K562 (cell line): Measurements from ENCODE around the gene CLDN20. TPM values are rescaled to one million over a fixed set of nuclear protein-coding genes. Genes with fewer than 3 reads are reported as not detected.

Source experiments
- ATAC-seq: fragments of 200-7000 bp; cut with Tn5 transposase; 3 replicates; pipeline ENCODE4 v1.9.1; 2020; ENCODE audit warnings: moderate library complexity
- BruUV-seq: library from RNA; stranded (reverse); fragments of 400-500 nt; replicated peaks from 2 replicates; lab custom pipeline; 2021; lab: Mats Ljungman, UMichigan
- CTCF ChIA-PET: fragments of 300-600 bp; formaldehyde crosslinking; extraction: SDS; loops from one replicate; lab custom pipeline; 2021; ENCODE audit warnings: low intra/inter-chr PET ratio; lab: Yijun Ruan, JAX
- POLR2A ChIA-PET: fragments of 300-600, 350-650 bp; sonication (Branson Sonifier 250); formaldehyde crosslinking; extraction: SDS; loops from one replicate; lab custom pipeline; 2021; ENCODE audit warnings: antibody characterized with exemption, inconsistent platforms; lab: Yijun Ruan, JAX
- DNase-seq, 4 experiments: peaks; one replicate each; pipeline versions ENCODE4 v3.0.0 to v3.0.0-alpha.2; 2011 to 2018; ENCODE audit warnings: low spot score in 3 of 4, mixed read lengths in 3 of 4; ENCODE audit errors: extremely low read depth in 1 of 4
- FAIRE-seq: peaks from 2 replicates; lab custom pipeline; 2011; peaks lifted over from hg19 to GRCh38; lab: Jason Lieb, UNC
- H2AFZ ChIP-seq: 2 replicates; pipeline ENCODE4 v1.6.0; 2011; ENCODE audit warnings: low read depth, low read length, control low read depth, inconsistent platforms
- H3K27ac ChIP-seq: fragments of 200-600 bp; 3 replicates; pipeline ENCODE4 v1.8.0; 2011; ENCODE audit warnings: low read depth, mild to moderate bottlenecking, control low read depth, inconsistent platforms, low read length, moderate library complexity, mixed read lengths; ENCODE audit errors: extremely low read depth
- H3K27me3 ChIP-seq, 2 experiments: fragments of 300-600 bp in 1 of 2; 2 replicates in 1 of 2; 3 replicates in 1 of 2; pipeline versions ENCODE4 v1.6.0 to v1.8.0; 2011; ENCODE audit warnings: inconsistent platforms in 2 of 2, low read length in 2 of 2, mild to moderate bottlenecking in 1 of 2, mixed read lengths in 1 of 2, moderate library complexity in 1 of 2; ENCODE audit not compliant: control insufficient read depth in 2 of 2, insufficient read depth in 2 of 2
- H3K36me3 ChIP-seq: fragments of 300-600 bp; 3 replicates; pipeline ENCODE4 v1.8.0; 2011; ENCODE audit warnings: mild to moderate bottlenecking, low read length, inconsistent platforms; ENCODE audit not compliant: control insufficient read depth, insufficient read depth
- H3K4me1 ChIP-seq, 2 experiments: fragments of 200-600 bp in 1 of 2; replicated peaks in 1 of 2; 2 replicates in 1 of 2; 3 replicates in 1 of 2; pipeline versions ENCODE4 v1.5.1 to v1.8.0; 2011; ENCODE audit warnings: inconsistent platforms in 2 of 2, low read length in 2 of 2, mild to moderate bottlenecking in 1 of 2, mixed read lengths in 1 of 2, moderate library complexity in 1 of 2; ENCODE audit not compliant: control insufficient read depth in 2 of 2, insufficient read depth in 2 of 2
- H3K4me2 ChIP-seq: 2 replicates; pipeline ENCODE4 v1.6.1; 2011; ENCODE audit warnings: low read length, control low read depth, inconsistent platforms, mixed read lengths; ENCODE audit not compliant: insufficient read depth
- H3K4me3 ChIP-seq: fragments of 200-600 bp; sonication (generic), shearing (Covaris generic); 2 replicates; pipeline ENCODE4 v1.5.1; 2016; ENCODE audit warnings: control low read depth, inconsistent platforms
- H3K79me2 ChIP-seq: fragments of 200-600 bp; 3 replicates; pipeline ENCODE4 v1.8.0; 2011; ENCODE audit warnings: low read length, inconsistent platforms; ENCODE audit not compliant: control insufficient read depth, insufficient read depth
- H3K9ac ChIP-seq, 2 experiments: 2 replicates each; pipeline versions ENCODE4 v1.6.0 to v1.6.1; 2011; ENCODE audit warnings: low read depth in 2 of 2, low read length in 2 of 2, control low read depth in 1 of 2, inconsistent platforms in 1 of 2, mild to moderate bottlenecking in 1 of 2, mixed read lengths in 1 of 2; ENCODE audit not compliant: insufficient read depth in 1 of 2
- H3K9me1 ChIP-seq: one replicate; pipeline ENCODE4 v1.6.0; 2011; ENCODE audit warnings: inconsistent platforms, mild to moderate bottlenecking, low read length, moderate library complexity; ENCODE audit not compliant: control insufficient read depth, insufficient read depth
- H3K9me3 ChIP-seq: replicated peaks from 2 replicates; pipeline ENCODE4 v1.5.1; 2011; ENCODE audit warnings: low read depth, low read length, inconsistent platforms; ENCODE audit not compliant: control insufficient read depth, insufficient read depth
- H4K20me1 ChIP-seq: replicated peaks from 2 replicates; pipeline ENCODE4 v1.6.1; 2011; ENCODE audit warnings: low read length, inconsistent platforms, mixed read lengths; ENCODE audit not compliant: control insufficient read depth, insufficient read depth
- BCOR ChIP-seq: fragments of 450-650 bp; IDR thresholded peaks from 2 replicates; pipeline ENCODE4 v1.6.1; 2016
- HDAC6 ChIP-seq: IDR thresholded peaks from 2 replicates; pipeline ENCODE4 v1.6.1; 2012; ENCODE audit warnings: low read depth, mild to moderate bottlenecking, control low read depth, inconsistent platforms, low read length, moderate library complexity
- WGBS: fragments of 100-300 bp; shearing (Covaris generic); methylation state at CpG from one replicate; pipeline ENCODE4 v1.1.6; 2016; ENCODE audit warnings: low coverage, mixed read lengths; ENCODE audit not compliant: insufficient coverage; ENCODE audit errors: missing lambda C conversion rate; 5-methylcytosine and 5-hydroxymethylcytosine counted together
- in situ Hi-C: fragments of 300-500 bp; cut with MboI; formaldehyde crosslinking; loops from 4 replicates; pipeline ENCODE4 v1.15.0; 2018; ENCODE audit warnings: inconsistent platforms, mixed read lengths
- intact Hi-C: fragments of 100-400 bp; cut with micrococcal nuclease; formaldehyde crosslinking; loops from 2 replicates; pipeline ENCODE4 v1.14.2; 2022
- polyA plus RNA-seq, 8 experiments: library from polyadenylated mRNA; depleted of rRNA in 4 of 8; stranded (reverse) in 5 of 8; unstranded in 3 of 8; fragments of >200 nt; fragmentation: Nextera tagmentation in 2 of 8; fragmentation: Illumina TruSeq in 1 of 8; extraction: Ambion mirVana in 2 of 8; extraction: Trizol in 1 of 8; gene quantifications; 2 replicates each; pipeline versions ENCODE4 v1.2.1 to v1.2.3, GENCODE V29; 2011 to 2014; ENCODE audit warnings: inconsistent platforms in 1 of 8, missing spikeins in 1 of 8
- total RNA-seq, 7 experiments: library from RNA; depleted of rRNA in 6 of 7; stranded (reverse); fragments of >200 nt in 6 of 7; fragmentation: Illumina TruSeq in 2 of 7; extraction: Trizol in 2 of 7; gene quantifications; 2 replicates each; pipeline versions ENCODE4 v1.2.1 to v1.2.3, GENCODE V29; 2011 to 2021; ENCODE audit warnings: low replicate concordance in 1 of 7
- TF ChIP-seq, protein P1 (sequence below): sonication (generic); formaldehyde crosslinking; IDR thresholded peaks from 2 replicates; pipeline ENCODE4 v1.8.0; 2022; ENCODE audit warnings: mild to moderate bottlenecking, missing genetic modification reagents

Gene CLDN20
- total and polyA plus RNA-seq, 9 of the 15 experiments (the other 6 are each of a cell fraction or from before 2014, with no cell fraction given), result not detected

DNA sequence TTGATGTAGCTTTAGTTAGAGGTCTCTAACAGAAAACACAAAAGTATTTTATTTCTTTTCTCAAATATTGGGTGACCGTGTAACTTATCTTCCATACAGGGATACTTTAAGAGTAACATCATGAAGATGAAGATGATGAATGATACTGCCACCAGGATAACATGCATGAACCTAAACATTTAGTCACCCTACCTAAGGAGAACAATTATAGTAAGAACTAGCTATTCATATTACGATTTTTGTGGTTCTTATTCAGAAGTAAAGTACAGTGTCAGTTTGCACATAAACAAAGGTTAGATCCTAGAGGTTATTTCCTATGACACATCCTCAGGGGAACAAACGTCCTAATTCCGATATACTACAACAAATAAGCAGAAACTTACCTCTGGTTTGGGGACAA lies 21.0 kb downstream of the CLDN20 start:
- Histone ChIP-seq H4K20me1 (no peaks in the 10 kb centered on the region), H3K4me2 (no peak overlapping the region), H3K79me2 (no peaks in the 10 kb centered on the region), H3K4me1 (no peaks in the 10 kb centered on the region), H2AFZ (no peak overlapping the region), H3K4me3 (no peak overlapping the region), H3K9ac (no peak overlapping the region), H3K27me3 (no peaks in the 10 kb centered on the region), H3K9me3 (no peaks in the 10 kb centered on the region), H3K27ac (no peak overlapping the region), H3K9me1 (no peaks in the 10 kb centered on the region), H3K36me3 (peaks cover 80% of the 10 kb centered on the region)
- FAIRE-seq (no peak), ATAC-seq (no peak), DNase-seq (no peak)
- in situ Hi-C loops (no loop called here), intact Hi-C loops (no loop called here)
- ChIA-PET POLR2A (interaction anchor here (1.4 kb wide), 1 partner anchor 12 kb away, joined by 3 read pairs; no protein-coding TSS in a partner anchor), CTCF (no interaction called here)
- TF ChIP-seq BCOR (no peak), HDAC6 (no peak)
- TF ChIP-seq, protein P1, sequence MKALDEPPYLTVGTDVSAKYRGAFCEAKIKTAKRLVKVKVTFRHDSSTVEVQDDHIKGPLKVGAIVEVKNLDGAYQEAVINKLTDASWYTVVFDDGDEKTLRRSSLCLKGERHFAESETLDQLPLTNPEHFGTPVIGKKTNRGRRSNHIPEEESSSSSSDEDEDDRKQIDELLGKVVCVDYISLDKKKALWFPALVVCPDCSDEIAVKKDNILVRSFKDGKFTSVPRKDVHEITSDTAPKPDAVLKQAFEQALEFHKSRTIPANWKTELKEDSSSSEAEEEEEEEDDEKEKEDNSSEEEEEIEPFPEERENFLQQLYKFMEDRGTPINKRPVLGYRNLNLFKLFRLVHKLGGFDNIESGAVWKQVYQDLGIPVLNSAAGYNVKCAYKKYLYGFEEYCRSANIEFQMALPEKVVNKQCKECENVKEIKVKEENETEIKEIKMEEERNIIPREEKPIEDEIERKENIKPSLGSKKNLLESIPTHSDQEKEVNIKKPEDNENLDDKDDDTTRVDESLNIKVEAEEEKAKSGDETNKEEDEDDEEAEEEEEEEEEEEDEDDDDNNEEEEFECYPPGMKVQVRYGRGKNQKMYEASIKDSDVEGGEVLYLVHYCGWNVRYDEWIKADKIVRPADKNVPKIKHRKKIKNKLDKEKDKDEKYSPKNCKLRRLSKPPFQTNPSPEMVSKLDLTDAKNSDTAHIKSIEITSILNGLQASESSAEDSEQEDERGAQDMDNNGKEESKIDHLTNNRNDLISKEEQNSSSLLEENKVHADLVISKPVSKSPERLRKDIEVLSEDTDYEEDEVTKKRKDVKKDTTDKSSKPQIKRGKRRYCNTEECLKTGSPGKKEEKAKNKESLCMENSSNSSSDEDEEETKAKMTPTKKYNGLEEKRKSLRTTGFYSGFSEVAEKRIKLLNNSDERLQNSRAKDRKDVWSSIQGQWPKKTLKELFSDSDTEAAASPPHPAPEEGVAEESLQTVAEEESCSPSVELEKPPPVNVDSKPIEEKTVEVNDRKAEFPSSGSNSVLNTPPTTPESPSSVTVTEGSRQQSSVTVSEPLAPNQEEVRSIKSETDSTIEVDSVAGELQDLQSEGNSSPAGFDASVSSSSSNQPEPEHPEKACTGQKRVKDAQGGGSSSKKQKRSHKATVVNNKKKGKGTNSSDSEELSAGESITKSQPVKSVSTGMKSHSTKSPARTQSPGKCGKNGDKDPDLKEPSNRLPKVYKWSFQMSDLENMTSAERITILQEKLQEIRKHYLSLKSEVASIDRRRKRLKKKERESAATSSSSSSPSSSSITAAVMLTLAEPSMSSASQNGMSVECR (CRISPR knock-in tag), result no peak
- BruUV-seq, result no TSS peak
- WGBS, result 81% methylated on average over 4 of the region's 4 CpGs
